Measurements from ENCODE around the gene PLA2G15.

PLA2G15 gene

DNA sequence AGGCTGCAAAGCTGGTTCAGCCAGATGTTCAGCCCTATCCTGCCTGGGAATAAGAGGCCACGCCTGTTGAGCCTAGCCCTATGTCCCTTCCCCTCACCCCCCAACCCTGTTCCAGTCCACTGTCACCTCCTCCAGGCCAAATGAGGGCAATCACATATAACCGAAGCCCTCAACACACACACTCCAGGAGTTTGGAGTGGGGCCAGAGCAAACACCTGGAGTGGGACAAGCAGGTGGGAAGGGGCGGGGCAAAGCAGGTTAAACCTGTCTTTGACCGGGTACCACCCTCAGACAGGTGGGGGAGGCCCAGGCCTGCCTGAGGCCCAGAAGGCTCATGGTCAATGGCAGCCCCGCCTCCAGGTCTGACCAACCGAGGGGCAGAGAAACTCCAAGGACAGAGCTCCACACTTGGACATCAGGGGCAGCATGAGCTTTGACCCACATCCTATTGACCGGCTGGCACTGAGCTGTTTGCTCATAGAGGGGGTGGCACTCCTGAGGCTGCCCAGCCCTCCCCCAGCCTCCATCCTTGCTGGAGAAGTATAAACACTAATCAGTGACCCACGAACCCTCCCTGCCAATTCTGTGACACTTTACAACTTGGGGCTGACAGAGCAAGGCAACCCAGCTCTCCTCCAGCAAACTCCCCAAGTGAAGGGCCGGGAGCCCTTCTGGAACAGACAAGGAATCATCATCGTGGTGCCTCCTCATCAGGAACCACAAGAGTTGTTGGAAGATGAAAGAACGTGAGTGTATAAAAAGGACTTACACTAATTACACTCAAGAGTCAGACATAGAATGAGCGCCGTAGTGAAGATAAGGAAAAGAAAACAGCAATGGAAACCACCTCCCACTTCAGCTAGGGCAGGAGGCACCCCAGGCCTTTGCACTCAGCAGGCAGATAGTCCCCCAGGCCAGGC is 10.7 kb upstream of the PLA2G15 start:
- no peak for DNase-seq

DNA sequence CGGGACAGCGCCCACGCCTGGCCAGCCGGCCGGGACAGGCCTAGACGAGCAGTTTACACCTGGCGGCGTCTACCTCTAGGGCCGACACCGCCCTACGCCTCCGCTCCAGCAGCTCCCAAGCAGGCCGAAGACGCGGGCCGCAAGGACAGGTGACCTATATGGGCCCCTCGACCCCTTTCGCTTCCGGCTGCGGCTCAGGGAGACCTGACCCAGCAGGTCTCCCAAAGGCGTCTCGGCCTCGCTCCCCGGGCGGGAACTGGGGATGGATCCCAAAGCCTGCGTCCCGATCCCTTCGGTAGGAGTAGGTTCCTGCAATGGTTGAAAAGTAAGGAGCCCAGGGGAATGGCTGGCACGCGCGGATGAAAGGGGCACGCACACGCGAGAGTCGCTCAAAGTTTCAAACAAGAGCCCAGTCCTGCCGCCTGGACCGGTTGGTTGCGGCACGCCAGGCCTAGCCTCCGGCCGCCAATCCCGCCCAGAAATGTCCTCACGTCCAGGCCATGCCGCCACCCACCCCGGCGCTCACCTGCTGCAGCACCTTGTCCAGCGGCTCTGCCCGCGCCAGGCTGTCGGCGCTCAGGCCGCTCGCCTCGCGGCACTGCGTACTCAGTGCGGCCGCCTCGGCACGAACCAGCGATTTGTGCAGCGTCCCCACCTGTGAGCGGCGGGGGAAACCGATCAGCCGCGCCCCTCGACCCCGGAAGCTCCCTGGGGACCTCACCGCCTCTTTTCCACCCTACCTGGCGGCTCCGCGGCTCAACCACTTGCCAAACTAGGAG is 9.9 kb upstream of the PLA2G15 start:
- Histone ChIP-seq H3K9me3 (no peaks in the 10 kb centered on the region), H3K27me3 (no peaks in the 10 kb centered on the region)
- no peak for DNase-seq

More for the DNA sequence above, 10.7 kb upstream of the PLA2G15 start:
- Histone ChIP-seq H3K9me3 (no peaks in the 10 kb centered on the region), H3K27me3 (no peaks in the 10 kb centered on the region), H3K4me1 (no peaks in the 10 kb centered on the region), H3K4me3 (ENCODE audit: low read depth, low read length) (no peak overlapping the region), H3K36me3 (no peaks in the 10 kb centered on the region)
- TF ChIP-seq, protein P1, sequence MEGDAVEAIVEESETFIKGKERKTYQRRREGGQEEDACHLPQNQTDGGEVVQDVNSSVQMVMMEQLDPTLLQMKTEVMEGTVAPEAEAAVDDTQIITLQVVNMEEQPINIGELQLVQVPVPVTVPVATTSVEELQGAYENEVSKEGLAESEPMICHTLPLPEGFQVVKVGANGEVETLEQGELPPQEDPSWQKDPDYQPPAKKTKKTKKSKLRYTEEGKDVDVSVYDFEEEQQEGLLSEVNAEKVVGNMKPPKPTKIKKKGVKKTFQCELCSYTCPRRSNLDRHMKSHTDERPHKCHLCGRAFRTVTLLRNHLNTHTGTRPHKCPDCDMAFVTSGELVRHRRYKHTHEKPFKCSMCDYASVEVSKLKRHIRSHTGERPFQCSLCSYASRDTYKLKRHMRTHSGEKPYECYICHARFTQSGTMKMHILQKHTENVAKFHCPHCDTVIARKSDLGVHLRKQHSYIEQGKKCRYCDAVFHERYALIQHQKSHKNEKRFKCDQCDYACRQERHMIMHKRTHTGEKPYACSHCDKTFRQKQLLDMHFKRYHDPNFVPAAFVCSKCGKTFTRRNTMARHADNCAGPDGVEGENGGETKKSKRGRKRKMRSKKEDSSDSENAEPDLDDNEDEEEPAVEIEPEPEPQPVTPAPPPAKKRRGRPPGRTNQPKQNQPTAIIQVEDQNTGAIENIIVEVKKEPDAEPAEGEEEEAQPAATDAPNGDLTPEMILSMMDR (IDR thresholded peaks at IDR 0.05; ENCODE audit: low read depth, low read length): no peak

DNA sequence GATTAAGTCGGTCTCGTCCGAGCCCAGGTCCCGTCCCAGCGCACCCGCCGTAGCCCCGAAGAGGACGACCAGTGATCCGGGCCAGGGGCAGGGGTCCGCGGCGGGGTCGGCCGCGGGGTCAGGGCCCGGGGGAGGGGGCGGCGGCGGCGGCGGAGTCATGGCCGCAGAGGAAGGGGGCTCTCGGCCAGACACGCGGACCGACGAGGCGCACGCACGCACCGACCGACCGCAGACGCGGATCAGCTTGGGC is 9.4 kb upstream of the PLA2G15 start, which contains the start of gene ESRP2:
TSS of gene ESRP2 (minus strand) at position 241 of the 250 bp plus-strand sequence. CDS start at position 159, 82 bp downstream.
- TF ChIP-seq, protein P1 (IDR thresholded peaks at IDR 0.05; ENCODE audit: low read depth, low read length): no peak
- Histone ChIP-seq H3K9me3 (no peaks in the 10 kb centered on the region), H3K27me3 (no peaks in the 10 kb centered on the region), H3K4me1 (no peaks in the 10 kb centered on the region), H3K36me3 (no peaks in the 10 kb centered on the region), H3K4me3 (ENCODE audit: low read depth, low read length) (peak within 1 kb of the TSS; percentile 63)
- DNase-seq: no peak

More for the DNA sequence above, 9.9 kb upstream of the PLA2G15 start:
- Histone ChIP-seq H3K36me3 (no peaks in the 10 kb centered on the region), H3K4me1 (no peaks in the 10 kb centered on the region), H3K4me3 (ENCODE audit: low read depth, low read length) (no peak overlapping the region)
- TF ChIP-seq, protein P1 (IDR thresholded peaks at IDR 0.05; ENCODE audit: low read depth, low read length): no peak

DNA sequence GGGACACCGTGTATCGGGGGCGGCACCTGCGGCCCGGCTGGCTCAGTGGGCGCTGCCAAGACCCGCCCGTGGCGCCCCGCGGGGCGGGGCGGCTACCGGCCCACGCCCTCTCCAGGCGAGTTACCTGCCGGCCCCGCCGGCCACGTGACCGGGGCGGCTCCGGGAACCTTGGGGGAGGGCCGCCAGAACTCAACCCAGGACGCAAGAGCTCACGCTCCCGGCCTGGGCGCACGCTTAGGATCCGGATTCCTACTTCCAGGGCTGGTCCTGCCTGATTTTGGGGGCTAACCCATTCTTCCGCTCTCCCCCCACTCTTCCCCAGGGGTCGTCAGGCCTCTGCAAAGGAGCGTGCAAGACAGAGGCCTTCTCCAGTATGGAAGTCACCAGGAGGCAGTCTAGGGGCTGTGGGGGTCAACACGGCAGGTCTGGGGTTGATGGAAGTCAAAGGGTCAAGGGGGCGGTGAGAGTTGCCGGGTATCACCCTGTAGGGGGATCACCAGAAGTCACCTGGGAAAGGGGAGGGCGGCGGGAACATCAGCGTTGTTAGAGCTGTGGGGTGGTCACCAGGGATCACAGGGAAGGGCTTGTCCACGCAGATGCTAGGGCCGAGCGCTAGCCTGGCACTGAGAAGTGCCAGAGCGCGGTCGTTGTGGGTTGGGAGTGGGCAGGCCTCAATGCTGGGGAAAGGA is 8.9 kb upstream of the PLA2G15 start:
- no peaks in the 10 kb centered on the region for H3K9me3 ChIP-seq
- no peaks in the 10 kb centered on the region for H3K4me1 ChIP-seq
- TF ChIP-seq, protein P1 (IDR thresholded peaks at IDR 0.05; ENCODE audit: low read depth, low read length): no peak
- no peaks in the 10 kb centered on the region for H3K27me3 ChIP-seq
- DNase-seq: no peak
- H3K36me3 ChIP-seq: no peaks in the 10 kb centered on the region
- H3K4me3 ChIP-seq (ENCODE audit: low read depth, low read length): no peak overlapping the region

DNA sequence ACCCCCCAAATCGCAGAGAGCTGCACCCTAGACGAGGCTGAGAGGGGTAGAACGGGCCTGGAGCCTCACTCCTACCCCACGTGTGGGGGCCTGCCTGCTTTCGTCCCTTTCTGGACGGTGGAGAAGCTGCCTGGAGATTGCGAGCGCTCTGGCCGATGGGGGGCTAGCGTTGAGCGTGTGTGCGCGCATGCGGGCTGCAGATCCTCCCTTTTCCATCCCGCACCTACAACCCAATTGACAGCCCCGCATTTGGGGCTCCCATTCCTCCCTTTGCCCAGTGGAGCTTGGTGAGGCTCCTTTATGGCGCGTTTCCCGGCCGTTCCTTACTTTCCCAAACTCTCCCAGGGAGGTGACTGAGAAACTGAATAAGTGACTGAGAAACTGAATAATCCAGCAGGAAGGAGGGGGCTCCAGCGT is 8.3 kb upstream of the PLA2G15 start:
- Histone ChIP-seq H3K27me3 (no peaks in the 10 kb centered on the region), H3K4me1 (no peaks in the 10 kb centered on the region), H3K36me3 (no peaks in the 10 kb centered on the region), H3K4me3 (ENCODE audit: low read depth, low read length) (peak overlapping the region; percentile 63), H3K9me3 (no peaks in the 10 kb centered on the region)
- DNase-seq: no peak
- TF ChIP-seq, protein P1 (IDR thresholded peaks at IDR 0.05; ENCODE audit: low read depth, low read length): no peak

All from BE2C (cell line).